H1 (cell line): Measurements from ENCODE around the gene GUCY2C.

Experiments used
- CTCF ChIP-seq, 3 experiments: IDR thresholded peaks; 1 replicate in 2 of 3; 2 replicates in 1 of 3; pipeline versions ENCODE4 v1.5.1 to v1.6.1; 2011; ENCODE audit warnings: low read length in 3 of 3, mild to moderate bottlenecking in 3 of 3, inconsistent platforms in 2 of 3, low read depth in 1 of 3, moderate library complexity in 1 of 3; ENCODE audit not compliant: insufficient read depth in 1 of 3; ENCODE audit errors: control extremely low read depth in 1 of 3
- EGR1 ChIP-seq: IDR thresholded peaks from 2 replicates; pipeline ENCODE4 v1.6.1; 2011; ENCODE audit warnings: low read depth, low read length, borderline replicate concordance
- EZH2 ChIP-seq: fragments of 200-600 bp; sonication (generic); IDR thresholded peaks from 2 replicates; pipeline ENCODE4 v1.7.1; 2012; ENCODE audit warnings: low read depth, mild to moderate bottlenecking, moderate library complexity, low read length, inconsistent platforms; ENCODE audit not compliant: severe bottlenecking
- GABPA ChIP-seq: IDR thresholded peaks from 2 replicates; pipeline ENCODE4 v1.6.1; 2011; ENCODE audit warnings: mild to moderate bottlenecking, low read length, moderate library complexity, borderline replicate concordance; ENCODE audit not compliant: insufficient read depth
- GTF2F1 ChIP-seq: IDR thresholded peaks from 2 replicates; pipeline ENCODE4 v1.6.1; 2012; ENCODE audit warnings: low read depth, low read length, improper control_type of control experiment, borderline replicate concordance
- JUND ChIP-seq: IDR thresholded peaks from 2 replicates; pipeline ENCODE4 v1.6.1; 2011; ENCODE audit warnings: mild to moderate bottlenecking, improper control_type of control experiment, low read length
- MAFK ChIP-seq: IDR thresholded peaks from 2 replicates; pipeline ENCODE4 v1.6.1; 2012; ENCODE audit warnings: low read depth, mild to moderate bottlenecking, improper control_type of control experiment, low read length
- NANOG ChIP-seq: IDR thresholded peaks from 2 replicates; pipeline ENCODE4 v1.6.1; 2011; ENCODE audit warnings: low read length, low read depth, mild to moderate bottlenecking, inconsistent platforms; ENCODE audit not compliant: insufficient read depth, poor library complexity, severe bottlenecking
- POLR2A ChIP-seq, 2 experiments: IDR thresholded peaks; 1 replicate in 1 of 2; 2 replicates in 1 of 2; pipeline ENCODE4 v1.6.1; 2011; ENCODE audit warnings: low read depth in 2 of 2, low read length in 2 of 2, mild to moderate bottlenecking in 2 of 2; ENCODE audit errors: control extremely low read depth in 1 of 2
- TAF7 ChIP-seq: optimal IDR thresholded peaks from 2 replicates; pipeline ENCODE3; 2011; ENCODE audit warnings: low read depth, mild to moderate bottlenecking, inconsistent platforms, low read length, moderate library complexity, borderline replicate concordance
- YY1 ChIP-seq: IDR thresholded peaks from 2 replicates; pipeline ENCODE4 v1.6.1; 2011; ENCODE audit warnings: low read depth, mild to moderate bottlenecking, low read length
- ZNF274 ChIP-seq: IDR thresholded peaks from 2 replicates; pipeline ENCODE4 v1.7.0; 2012; ENCODE audit warnings: low read length, borderline replicate concordance; ENCODE audit errors: extremely low read depth

DNA sequence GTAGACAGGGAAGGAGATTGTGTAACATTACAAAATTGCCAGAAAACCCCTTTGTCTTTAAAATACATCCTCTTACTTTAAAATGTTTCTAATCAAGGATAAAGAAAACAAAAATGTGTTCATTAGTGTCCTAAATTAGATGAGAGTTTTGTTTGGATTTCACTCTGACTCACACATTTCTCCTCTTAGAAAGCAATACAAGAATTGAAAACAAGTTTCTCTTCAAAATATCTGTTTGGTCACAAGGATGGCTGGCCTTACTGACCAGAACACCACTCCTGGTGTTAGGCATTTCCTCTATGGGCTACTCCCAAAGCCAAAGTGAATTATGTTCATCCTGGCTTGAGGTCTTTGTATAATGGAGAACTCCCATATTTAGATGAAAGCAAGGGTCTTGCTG, 6.4 kb downstream of the GUCY2C start:
- TF ChIP-seq MAFK (no peak), CTCF (IDR thresholded peaks at IDR 0.05; ENCODE audit: control extremely low read depth in 1 of 3, insufficient read depth in 1 of 3, low read depth in 1 of 3, low read length in 3 of 3) (no peak), YY1 (no peak), JUND (no peak), NANOG (no peak), TAF7 (no peak), EZH2 (no peak), EGR1 (no peak), GABPA (no peak), POLR2A (IDR thresholded peaks at IDR 0.05; ENCODE audit: control extremely low read depth in 1 of 2, low read depth in 2 of 2, low read length in 2 of 2) (no peak), ZNF274 (no peak), GTF2F1 (no peak)
